G401.6 (cell line): ENCODE results near the gene TRAF3IP1.
"Not testable (repeated sequence)": the region's sequence is repeated elsewhere in the genome, so short reads cannot be mapped to it uniquely, and the experiment has no call there.

Experiments used
- FAIRE-seq: peaks from 2 replicates; lab custom pipeline; 2012; peaks lifted over from hg19 to GRCh38; lab: Jason Lieb, UNC

TRAF3IP1 gene

GRCh38 chr2:238431456-238431855, 111.1 kb downstream of the TRAF3IP1 start:
- no peak for FAIRE-seq

- no peak for FAIRE-seq
Measured at GRCh38 chr2:238433300-238433915, 113.1 kb downstream of the TRAF3IP1 start.

- FAIRE-seq, result no peak
Measured at GRCh38 chr2:238433941-238434845, 113.9 kb downstream of the TRAF3IP1 start.

- FAIRE-seq, result no peak
Measured at GRCh38 chr2:238434846-238435751, 114.8 kb downstream of the TRAF3IP1 start.

- FAIRE-seq, result no peak
Measured at GRCh38 chr2:238435752-238436096, 115.4 kb downstream of the TRAF3IP1 start.

GRCh38 chr2:238438856-238439849, 118.8 kb downstream of the TRAF3IP1 start:
- no peak for FAIRE-seq

GRCh38 chr2:238439917-238440316, 119.6 kb downstream of the TRAF3IP1 start:
- no peak for FAIRE-seq

- no peak for FAIRE-seq
Measured at GRCh38 chr2:238440331-238440730, 120.0 kb downstream of the TRAF3IP1 start.

- no peak for FAIRE-seq
Measured at GRCh38 chr2:238440767-238441166, 120.4 kb downstream of the TRAF3IP1 start.

- no peak for FAIRE-seq
Measured at GRCh38 chr2:238441262-238442114, 121.2 kb downstream of the TRAF3IP1 start.

GRCh38 chr2:238442257-238442656, 121.9 kb downstream of the TRAF3IP1 start:
- FAIRE-seq, result not testable (repeated sequence)

- no peak for FAIRE-seq
Measured at GRCh38 chr2:238444242-238444641, 123.9 kb downstream of the TRAF3IP1 start.

- FAIRE-seq, result no peak
Measured at GRCh38 chr2:238445409-238446190, 125.3 kb downstream of the TRAF3IP1 start.

- no peak for FAIRE-seq
Measured at GRCh38 chr2:238446371-238446770, 126.1 kb downstream of the TRAF3IP1 start.

- FAIRE-seq, result no peak
Measured at GRCh38 chr2:238448031-238448955, 128.0 kb downstream of the TRAF3IP1 start.

- no peak for FAIRE-seq
Measured at GRCh38 chr2:238449241-238449640, 128.9 kb downstream of the TRAF3IP1 start.

GRCh38 chr2:238449909-238450417, 129.6 kb downstream of the TRAF3IP1 start:
- no peak for FAIRE-seq

GRCh38 chr2:238450440-238450861, 130.1 kb downstream of the TRAF3IP1 start:
- no peak for FAIRE-seq
